C4-2B (cell line): Measurements from ENCODE around the gene MAML1.

Source experiments
- ZFX ChIP-seq: fragments of 450-650 bp; IDR thresholded peaks from 2 replicates; pipeline ENCODE4 v1.6.1; 2017
- TF ChIP-seq, protein P1 (sequence below): fragments of 450-650 bp; conservative IDR thresholded peaks from 2 replicates; pipeline ENCODE4 v1.5.1; 2017; ENCODE audit warnings: mild to moderate bottlenecking

GRCh38 chr5:179724163-179724562 lies 8.5 kb upstream of the MAML1 start:
- TF ChIP-seq, protein P1, sequence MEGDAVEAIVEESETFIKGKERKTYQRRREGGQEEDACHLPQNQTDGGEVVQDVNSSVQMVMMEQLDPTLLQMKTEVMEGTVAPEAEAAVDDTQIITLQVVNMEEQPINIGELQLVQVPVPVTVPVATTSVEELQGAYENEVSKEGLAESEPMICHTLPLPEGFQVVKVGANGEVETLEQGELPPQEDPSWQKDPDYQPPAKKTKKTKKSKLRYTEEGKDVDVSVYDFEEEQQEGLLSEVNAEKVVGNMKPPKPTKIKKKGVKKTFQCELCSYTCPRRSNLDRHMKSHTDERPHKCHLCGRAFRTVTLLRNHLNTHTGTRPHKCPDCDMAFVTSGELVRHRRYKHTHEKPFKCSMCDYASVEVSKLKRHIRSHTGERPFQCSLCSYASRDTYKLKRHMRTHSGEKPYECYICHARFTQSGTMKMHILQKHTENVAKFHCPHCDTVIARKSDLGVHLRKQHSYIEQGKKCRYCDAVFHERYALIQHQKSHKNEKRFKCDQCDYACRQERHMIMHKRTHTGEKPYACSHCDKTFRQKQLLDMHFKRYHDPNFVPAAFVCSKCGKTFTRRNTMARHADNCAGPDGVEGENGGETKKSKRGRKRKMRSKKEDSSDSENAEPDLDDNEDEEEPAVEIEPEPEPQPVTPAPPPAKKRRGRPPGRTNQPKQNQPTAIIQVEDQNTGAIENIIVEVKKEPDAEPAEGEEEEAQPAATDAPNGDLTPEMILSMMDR = no peak
- no peak for TF ChIP-seq ZFX
